Measurements from ENCODE around the gene FAM187B. TPM values are rescaled to one million over a fixed set of nuclear protein-coding genes. Genes with fewer than 3 reads are reported as not detected.

Gene FAM187B
- total and polyA plus RNA-seq, 2 experiments from 2014 or later: 0.23 TPM; not detected in 1

DNA sequence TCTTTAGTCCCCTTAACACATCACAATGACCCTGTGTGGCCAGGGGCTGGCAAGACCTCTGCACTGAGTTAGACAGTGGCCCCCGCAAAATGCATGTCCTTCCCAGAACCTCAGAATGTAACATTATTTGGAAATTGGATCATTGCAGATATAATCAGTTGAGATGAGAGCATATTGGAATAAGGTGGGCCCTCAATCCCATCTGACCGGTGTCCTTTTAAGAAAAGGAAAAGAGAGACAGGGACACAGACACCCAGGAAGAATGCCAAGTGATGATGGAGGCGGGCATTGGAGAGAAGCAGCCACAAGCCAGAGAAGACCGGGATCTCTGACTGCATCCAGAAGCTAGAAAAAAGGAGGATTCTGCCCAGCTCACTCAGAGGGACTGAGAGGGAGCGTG is 1.8 kb downstream of the FAM187B start (continued):
- no peak for TF ChIP-seq NANOG (IDR thresholded peaks at IDR 0.05; ENCODE audit: borderline replicate concordance)
- no peak for TF ChIP-seq ETS1 (IDR thresholded peaks at IDR 0.05)
- TF ChIP-seq EZH2 (IDR thresholded peaks at IDR 0.05; ENCODE audit: low read depth, unreplicated experiment): no peak
- no peak for TF ChIP-seq POLR2AphosphoS5 (IDR thresholded peaks at IDR 0.05; ENCODE audit: low read depth)
- no peak for TF ChIP-seq ZNF114 (CRISPR knock-in tag; IDR thresholded peaks at IDR 0.05)
- TF ChIP-seq, protein P1, sequence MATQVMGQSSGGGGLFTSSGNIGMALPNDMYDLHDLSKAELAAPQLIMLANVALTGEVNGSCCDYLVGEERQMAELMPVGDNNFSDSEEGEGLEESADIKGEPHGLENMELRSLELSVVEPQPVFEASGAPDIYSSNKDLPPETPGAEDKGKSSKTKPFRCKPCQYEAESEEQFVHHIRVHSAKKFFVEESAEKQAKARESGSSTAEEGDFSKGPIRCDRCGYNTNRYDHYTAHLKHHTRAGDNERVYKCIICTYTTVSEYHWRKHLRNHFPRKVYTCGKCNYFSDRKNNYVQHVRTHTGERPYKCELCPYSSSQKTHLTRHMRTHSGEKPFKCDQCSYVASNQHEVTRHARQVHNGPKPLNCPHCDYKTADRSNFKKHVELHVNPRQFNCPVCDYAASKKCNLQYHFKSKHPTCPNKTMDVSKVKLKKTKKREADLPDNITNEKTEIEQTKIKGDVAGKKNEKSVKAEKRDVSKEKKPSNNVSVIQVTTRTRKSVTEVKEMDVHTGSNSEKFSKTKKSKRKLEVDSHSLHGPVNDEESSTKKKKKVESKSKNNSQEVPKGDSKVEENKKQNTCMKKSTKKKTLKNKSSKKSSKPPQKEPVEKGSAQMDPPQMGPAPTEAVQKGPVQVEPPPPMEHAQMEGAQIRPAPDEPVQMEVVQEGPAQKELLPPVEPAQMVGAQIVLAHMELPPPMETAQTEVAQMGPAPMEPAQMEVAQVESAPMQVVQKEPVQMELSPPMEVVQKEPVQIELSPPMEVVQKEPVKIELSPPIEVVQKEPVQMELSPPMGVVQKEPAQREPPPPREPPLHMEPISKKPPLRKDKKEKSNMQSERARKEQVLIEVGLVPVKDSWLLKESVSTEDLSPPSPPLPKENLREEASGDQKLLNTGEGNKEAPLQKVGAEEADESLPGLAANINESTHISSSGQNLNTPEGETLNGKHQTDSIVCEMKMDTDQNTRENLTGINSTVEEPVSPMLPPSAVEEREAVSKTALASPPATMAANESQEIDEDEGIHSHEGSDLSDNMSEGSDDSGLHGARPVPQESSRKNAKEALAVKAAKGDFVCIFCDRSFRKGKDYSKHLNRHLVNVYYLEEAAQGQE (IDR thresholded peaks at IDR 0.05; ENCODE audit: unreplicated experiment): no peak
- no peak for TF ChIP-seq CREB1 (CRISPR knock-in tag; IDR thresholded peaks at IDR 0.05; ENCODE audit: low read depth)

GRCh38 chr19:35225951-35226350 is 2.6 kb downstream of the FAM187B start:
- Histone ChIP-seq H3K4me1 (ENCODE audit: insufficient read depth) (no peaks in the 10 kb centered on the region), H4K20me1 (replicated peaks; ENCODE audit: insufficient read depth) (no peaks in the 10 kb centered on the region), H3K36me3 (ENCODE audit: insufficient read depth) (no peaks in the 10 kb centered on the region; the same call in 1 of the 2 replicates), H3F3A (replicated peaks; ENCODE audit: low read depth) (no peaks in the 10 kb centered on the region), H3K4me2 (peak overlapping the region; percentile 79; the same call in 1 of the 2 replicates), H3K27ac (ENCODE audit: low read depth) (no peak overlapping the region), H2AFZ (no peak overlapping the region), H3K27me3 (ENCODE audit: insufficient read depth) (no peaks in the 10 kb centered on the region), H3K9me2 (ENCODE audit: insufficient read depth) (0 out of 2 replicates have a peak, but pooled peaks cover 3% of the 10 kb centered on the region), H3K79me2 (replicated peaks; ENCODE audit: insufficient read depth) (no peaks in the 10 kb centered on the region), H3K4me3 (no peak overlapping the region)
- Mint-ChIP-seq H3K36me3 (ENCODE audit: low read depth) (no peaks in the 10 kb centered on the region; the same call in 2 of the 3 replicates), H3K27ac (no peak overlapping the region), H3K9me3 (peaks cover 5% of the 10 kb centered on the region; the same call in 1 of the 3 replicates), H3K27me3 (ENCODE audit: insufficient read depth, low read depth, poor library complexity) (peaks cover 16% of the 10 kb centered on the region), H3K4me3 (no peak overlapping the region), H3K4me1 (peaks cover 12% of the 10 kb centered on the region)
- DNase-seq (ENCODE audit: low spot score) (no peak), ATAC-seq (no peak)
- TF ChIP-seq EZH2phosphoT487 (IDR thresholded peaks at IDR 0.05; ENCODE audit: unreplicated experiment): no peak
- TF ChIP-seq, protein P1 (IDR thresholded peaks at IDR 0.05; ENCODE audit: unreplicated experiment): no peak
- no peak for TF ChIP-seq ZNF331 (CRISPR knock-in tag; IDR thresholded peaks at IDR 0.05; ENCODE audit: low read depth)
- TF ChIP-seq NANOG (IDR thresholded peaks at IDR 0.05; ENCODE audit: borderline replicate concordance): no peak
- TF ChIP-seq STAT1 (IDR thresholded peaks at IDR 0.05; ENCODE audit: unreplicated experiment): no peak
- TF ChIP-seq ETS1 (IDR thresholded peaks at IDR 0.05): no peak
- no peak for TF ChIP-seq CREB1 (CRISPR knock-in tag; IDR thresholded peaks at IDR 0.05; ENCODE audit: low read depth)
- TF ChIP-seq ZNF114 (CRISPR knock-in tag; IDR thresholded peaks at IDR 0.05): no peak
